GM18519 (cell line): ENCODE results near the gene ARL1.
"Not testable (repeated sequence)": the region's sequence is repeated elsewhere in the genome, so short reads cannot be mapped to it uniquely, and the experiment has no call there.

Experiments
- ATAC-seq: cut with Tn5 transposase; IDR thresholded peaks from one replicate; pipeline ENCODE4 v1.9.1; 2021; ENCODE audit warnings: mild to moderate bottlenecking, moderate library complexity; ENCODE audit not compliant: unreplicated experiment, low FRiP score

The ARL1 gene

GRCh38 chr12:101407436-101408345, at the start of gene ARL1:
Gene ARL1 (minus strand): TSS chr12:101407772. CDS start chr12:101407645, 127 bp downstream.
- ATAC-seq, result peak; percentile 50

DNA sequence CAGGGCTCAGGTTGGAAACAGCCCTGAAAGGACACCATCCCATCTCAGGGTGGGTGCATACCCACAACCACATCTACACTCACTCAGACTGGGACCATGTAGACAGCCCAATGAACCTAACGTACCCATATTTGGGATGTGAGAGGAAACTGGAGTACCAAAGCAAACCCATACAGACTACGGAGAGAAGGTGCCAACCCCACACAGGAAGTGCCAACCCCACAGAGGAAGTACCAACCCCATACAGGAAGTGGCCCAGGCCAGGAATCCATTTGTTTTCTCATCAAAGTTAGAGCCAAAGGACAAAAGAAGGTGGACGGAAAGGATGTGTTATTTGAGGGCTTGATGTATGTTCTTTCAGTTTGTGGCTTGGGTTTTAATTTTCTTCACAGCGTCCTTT, 48.1 kb upstream of the ARL1 start:
- no peak for ATAC-seq

- ATAC-seq, result no peak
These were observed 34.1 kb upstream of the ARL1 start for GRCh38 chr12:101441461-101442224.

- ATAC-seq, result no peak
These were observed 31.7 kb upstream of the ARL1 start for GRCh38 chr12:101439236-101439635.

GRCh38 chr12:101436136-101436535, 28.6 kb upstream of the ARL1 start:
- ATAC-seq, result no peak

DNA sequence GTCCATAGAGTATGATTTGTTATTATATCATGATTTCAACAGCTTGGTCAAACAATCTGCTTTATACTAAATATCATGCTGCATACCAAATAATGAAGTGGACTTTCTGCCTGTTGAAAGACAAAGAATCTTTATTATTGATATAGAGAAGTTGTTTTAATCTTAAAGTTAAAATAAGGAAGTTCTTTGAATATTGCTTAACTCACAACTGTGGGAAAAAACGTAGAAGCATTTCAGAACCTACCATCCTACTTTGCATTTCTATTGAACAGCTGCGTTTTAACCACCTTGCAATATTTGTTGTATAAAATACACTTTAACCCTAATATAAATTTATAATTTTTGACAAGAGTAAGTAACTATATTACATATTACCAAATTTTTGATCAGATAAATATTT, 22.9 kb upstream of the ARL1 start:
- no peak for ATAC-seq

GRCh38 chr12:101424620-101425019, 17.0 kb upstream of the ARL1 start:
- no peak for ATAC-seq

DNA sequence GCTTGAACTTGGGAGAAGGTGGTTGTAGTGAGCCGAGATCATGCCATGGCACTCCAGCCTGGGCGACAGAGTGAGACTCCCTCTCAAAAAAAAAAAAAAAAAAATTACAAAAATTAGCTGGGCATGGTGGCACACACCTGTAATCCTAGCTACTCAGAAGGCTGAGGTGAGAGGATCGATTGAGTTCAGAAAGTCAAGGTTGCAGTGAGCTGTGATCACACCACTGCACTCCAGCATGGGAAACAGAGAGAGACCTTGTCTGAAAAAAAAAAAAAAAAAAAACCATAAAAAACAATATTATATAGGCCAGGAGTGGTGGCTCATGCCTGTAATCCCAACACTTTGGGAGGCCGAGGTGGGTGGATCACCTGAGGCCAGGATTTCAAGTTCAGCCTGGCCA, 14.5 kb upstream of the ARL1 start:
- not testable (repeated sequence) for ATAC-seq

DNA sequence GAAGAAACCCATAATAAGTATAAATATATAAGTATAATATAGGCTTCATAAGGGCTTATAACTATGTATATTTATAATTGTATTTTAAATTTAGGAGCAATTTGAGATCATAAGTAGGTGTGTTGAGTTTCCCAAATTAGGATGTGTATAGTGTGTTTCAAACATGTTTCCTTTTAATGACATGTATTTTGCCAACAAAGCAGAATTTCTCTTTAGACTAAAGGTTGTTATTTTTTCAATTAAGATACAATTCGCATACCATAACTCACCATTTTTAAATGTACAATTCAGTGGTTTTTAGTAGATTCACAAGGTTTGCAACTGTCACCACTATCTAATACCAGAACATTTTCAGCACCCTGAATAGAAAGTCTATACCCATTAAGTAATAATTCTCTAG, 7.7 kb upstream of the ARL1 start:
- no peak for ATAC-seq

GRCh38 chr12:101414533-101415119, 7.1 kb upstream of the ARL1 start:
- no peak for ATAC-seq

GRCh38 chr12:101410169-101410568, 2.6 kb upstream of the ARL1 start:
- not testable (repeated sequence) for ATAC-seq

DNA sequence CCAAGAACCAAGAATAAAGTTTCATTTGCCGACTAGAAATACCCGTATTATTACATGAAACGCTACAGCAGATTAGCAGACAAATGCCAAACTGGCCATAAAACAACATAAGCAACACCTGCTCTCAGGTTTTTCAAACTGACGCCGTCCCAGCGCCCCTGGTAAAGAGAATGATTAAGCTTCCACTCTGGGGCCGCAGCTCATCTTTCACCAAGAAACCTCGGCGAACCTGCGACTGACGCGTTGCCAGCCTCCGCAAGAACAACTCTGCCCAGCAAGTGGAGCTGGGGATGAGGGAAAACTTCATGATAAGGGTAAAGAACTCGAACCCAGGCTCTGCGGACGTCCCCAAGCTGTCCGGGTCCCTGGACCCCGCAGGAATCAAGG, 530 bp downstream of the ARL1 start:
- ATAC-seq, result peak; percentile 6

DNA sequence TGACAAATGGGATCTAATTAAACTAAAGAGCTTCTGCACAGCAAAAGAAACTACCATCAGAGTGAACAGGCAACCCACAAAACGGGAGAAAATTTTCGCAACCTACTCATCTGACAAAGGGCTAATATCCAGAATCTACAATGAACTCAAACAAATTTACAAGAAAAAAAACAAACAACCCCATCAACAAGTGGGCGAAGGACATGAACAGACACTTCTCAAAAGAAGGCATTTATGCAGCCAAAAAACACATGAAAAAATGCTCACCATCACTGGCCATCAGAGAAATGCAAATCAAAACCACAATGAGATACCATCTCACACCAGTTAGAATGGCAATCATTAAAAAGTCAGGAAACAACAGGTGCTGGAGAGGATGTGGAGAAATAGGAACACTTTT, 16.4 kb downstream of the ARL1 start:
- ATAC-seq, result not testable (repeated sequence)

DNA sequence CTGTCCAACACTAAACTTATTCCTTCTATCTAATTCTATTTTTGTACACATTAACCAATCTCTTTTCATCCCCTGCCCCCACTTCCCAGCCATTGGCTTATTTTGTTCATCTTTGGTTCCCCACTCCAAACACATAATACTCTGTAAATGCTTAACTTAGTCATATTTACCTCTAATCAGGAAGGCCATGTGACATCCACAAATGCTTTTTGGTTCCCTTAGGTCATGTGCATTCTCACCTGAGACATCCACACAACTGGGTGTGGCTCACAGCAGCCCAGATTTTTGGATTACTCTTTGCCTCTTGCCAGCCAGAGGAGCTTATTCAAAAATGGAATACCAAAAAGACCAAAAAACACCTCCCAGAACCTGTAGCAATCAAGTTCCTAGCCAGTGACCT, 28.4 kb downstream of the ARL1 start:
- no peak for ATAC-seq

DNA sequence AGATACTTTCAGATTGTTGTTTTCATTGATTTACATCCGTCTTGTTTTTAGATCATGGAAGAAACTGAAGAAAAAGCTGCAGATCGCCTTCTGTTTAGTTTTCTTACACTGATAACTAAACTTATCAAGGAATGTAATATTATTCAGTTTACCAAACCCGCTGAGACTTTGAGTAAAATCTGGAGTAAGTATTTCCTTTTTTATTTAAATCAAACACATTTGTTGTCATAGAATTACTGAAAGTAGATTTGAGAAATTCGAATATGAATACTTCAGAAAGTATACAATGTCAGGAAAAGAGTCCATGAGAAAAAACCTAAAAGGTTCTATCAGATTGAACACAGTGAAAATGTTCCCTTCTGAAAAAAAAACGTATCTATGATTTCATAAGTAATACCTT, 32.0 kb downstream of the ARL1 start:
- no peak for ATAC-seq

- ATAC-seq, result no peak
These were observed 35.1 kb downstream of the ARL1 start for GRCh38 chr12:101372431-101372830.

DNA sequence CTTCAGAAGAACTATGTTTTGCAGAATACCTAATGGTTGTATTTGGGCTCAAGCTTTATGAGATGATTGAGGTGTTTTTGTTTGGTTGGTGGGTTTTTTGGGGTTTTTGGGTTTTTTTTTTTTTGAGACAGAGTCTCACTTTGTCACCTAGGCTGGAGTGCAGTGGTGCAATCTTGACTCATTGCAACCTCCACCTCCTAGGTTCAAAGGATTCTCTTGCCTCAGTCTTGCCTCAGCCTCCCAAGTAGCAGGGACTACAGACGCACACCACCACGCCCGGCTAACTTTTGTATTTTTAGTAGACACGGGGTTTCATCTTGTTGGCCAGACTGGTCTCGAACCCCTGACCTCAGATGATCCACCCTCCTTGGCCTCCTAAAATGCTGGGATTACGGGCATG, 39.6 kb downstream of the ARL1 start:
- no peak for ATAC-seq

GRCh38 chr12:101361455-101361854, 46.1 kb downstream of the ARL1 start:
- no peak for ATAC-seq

GRCh38 chr12:101356794-101357193, 50.8 kb downstream of the ARL1 start:
- ATAC-seq, result no peak

GRCh38 chr12:101351682-101352081, 55.9 kb downstream of the ARL1 start:
- ATAC-seq, result no peak

- ATAC-seq, result no peak
These were observed 63.7 kb downstream of the ARL1 start for GRCh38 chr12:101343893-101344292.
